Panc1 (cell line): Measurements from ENCODE around the gene IGF2R. TPM values are rescaled to one million over a fixed set of nuclear protein-coding genes. Genes with fewer than 3 reads are reported as not detected.

Experiments used
- ATAC-seq: fragments of 200-7000 bp; cut with Tn5 transposase; 2 replicates; pipeline ENCODE4 v1.9.1; 2020; ENCODE audit warnings: mild to moderate bottlenecking, moderate library complexity
- BruUV-seq: library from RNA; stranded (reverse); fragments of 400-500 nt; replicated peaks from 2 replicates; lab custom pipeline; 2021; lab: Mats Ljungman, UMichigan
- CTCF ChIA-PET: fragments of 300-600 bp; sonication (Branson Sonifier 250); formaldehyde crosslinking; loops from one replicate; lab custom pipeline; 2022; ENCODE audit warnings: antibody characterized with exemption; lab: Charles Lee
- POLR2A ChIA-PET: fragments of 300-600 bp; sonication (Branson Sonifier 250); formaldehyde crosslinking; loops from one replicate; lab custom pipeline; 2022; ENCODE audit warnings: antibody characterized with exemption; lab: Charles Lee
- DNase-seq: peaks from one replicate; pipeline ENCODE4 v3.0.0-alpha.2; 2010; ENCODE audit warnings: low read depth, low spot score
- H3K27ac ChIP-seq: 2 replicates; pipeline ENCODE4 v1.5.1; 2011; ENCODE audit warnings: mild to moderate bottlenecking, low read length, inconsistent platforms
- H3K27me3 ChIP-seq: fragments of 200-500 bp; sonication (Bioruptor generic); 2 replicates; pipeline ENCODE4 v1.6.0; 2014; ENCODE audit warnings: low read length, inconsistent platforms; ENCODE audit not compliant: control insufficient read depth, insufficient read depth
- H3K36me3 ChIP-seq: fragments of 200-500 bp; sonication (Bioruptor generic); 2 replicates; pipeline ENCODE4 v1.5.1; 2014; ENCODE audit warnings: inconsistent platforms, mild to moderate bottlenecking, low read length, moderate library complexity; ENCODE audit not compliant: control insufficient read depth, insufficient read depth
- H3K4me1 ChIP-seq: 2 replicates; pipeline ENCODE4 v1.5.1; 2011; ENCODE audit warnings: inconsistent platforms, mild to moderate bottlenecking, low read length, moderate library complexity; ENCODE audit not compliant: control insufficient read depth, insufficient read depth
- H3K4me3 ChIP-seq, 2 experiments: 2 replicates each; pipeline ENCODE4 v1.5.1; 2011 to 2012; ENCODE audit warnings: low read depth in 2 of 2, low read length in 2 of 2, mild to moderate bottlenecking in 2 of 2, inconsistent platforms in 1 of 2, moderate library complexity in 1 of 2
- H3K9me3 ChIP-seq: fragments of 200-500 bp; sonication (Bioruptor generic); 2 replicates; pipeline ENCODE4 v1.5.1; 2014; ENCODE audit warnings: low read depth, mild to moderate bottlenecking, inconsistent platforms, low read length, moderate library complexity; ENCODE audit not compliant: control insufficient read depth, insufficient read depth
- CTCF ChIP-seq: fragments of 450-650 bp; IDR thresholded peaks from 2 replicates; pipeline ENCODE4 v1.5.1; 2017; ENCODE audit warnings: mild to moderate bottlenecking
- POLR2AphosphoS5 ChIP-seq: IDR thresholded peaks from 2 replicates; pipeline ENCODE4 v1.6.1; 2012; ENCODE audit warnings: mild to moderate bottlenecking, low read depth, low read length, moderate library complexity
- REST ChIP-seq, 2 experiments: IDR thresholded peaks; 2 replicates each; pipeline ENCODE4 v1.6.1; 2011 to 2012; ENCODE audit warnings: low read depth in 2 of 2, control low read depth in 1 of 2, low read length in 1 of 2, mild to moderate bottlenecking in 1 of 2, moderate library complexity in 1 of 2; ENCODE audit not compliant: insufficient read depth in 1 of 2
- SIN3A ChIP-seq: IDR thresholded peaks from 2 replicates; pipeline ENCODE4 v1.6.1; 2012; ENCODE audit warnings: low read depth, mild to moderate bottlenecking, low read length, moderate library complexity, borderline replicate concordance; ENCODE audit not compliant: insufficient read depth
- TCF7L2 ChIP-seq: IDR thresholded peaks from 2 replicates; pipeline ENCODE4 v1.6.1; 2011; ENCODE audit warnings: mild to moderate bottlenecking, low read depth, low read length, inconsistent platforms
- in situ Hi-C: cut with HindIII; loops from 2 replicates; pipeline ENCODE4 v1.10.0; 2016; ENCODE audit warnings: low sequenced_read_pairs, low pct_unique_long_range_greater_than_20kb
- intact Hi-C: fragments of 100-400 bp; cut with micrococcal nuclease; formaldehyde crosslinking; loops from one replicate; pipeline ENCODE4 v1.10.0; 2022; ENCODE audit not compliant: unreplicated experiment
- total RNA-seq: library from RNA; stranded (reverse); gene quantifications from one replicate; pipeline ENCODE4 v1.2.1, GENCODE V29; 2021; ENCODE audit not compliant: unreplicated experiment

Gene IGF2R
- total RNA-seq, 1 experiment from 2014 or later = 163 TPM

DNA sequence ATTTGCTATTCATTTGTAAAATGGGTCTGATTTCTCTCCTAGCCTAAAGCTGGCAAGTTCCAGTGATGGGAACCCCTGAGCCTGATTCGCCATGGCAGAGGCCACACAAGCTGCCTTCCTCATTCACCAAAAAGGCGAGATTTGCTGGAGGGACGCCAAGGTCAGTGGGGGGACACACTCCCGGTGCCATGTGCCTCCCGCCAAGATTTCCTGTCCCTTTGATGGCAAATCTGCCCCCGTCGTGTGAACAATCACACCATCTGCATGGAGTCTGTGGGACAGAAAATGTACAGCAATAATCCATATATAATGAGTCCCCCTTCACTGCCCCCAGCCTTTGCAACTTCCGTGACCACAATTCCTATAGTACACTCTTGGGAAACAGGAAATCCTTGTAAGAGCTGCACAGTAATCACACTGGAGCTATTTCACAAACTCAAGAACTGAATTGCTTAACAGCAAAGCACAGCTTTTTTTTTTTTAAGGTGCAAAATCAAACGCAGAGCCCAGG, 15.7 kb upstream of the IGF2R start:
- no peak overlapping the region for H3K4me3 ChIP-seq
- no peaks in the 10 kb centered on the region for H3K36me3 ChIP-seq
- ChIA-PET CTCF (no interaction called here), POLR2A (interaction anchor here (0.7 kb wide), 1 partner anchor 791 kb away, joined by 4 read pairs; no protein-coding TSS in a partner anchor)
- in situ Hi-C loops = no loop called here
- H3K9me3 ChIP-seq = no peaks in the 10 kb centered on the region
- intact Hi-C loops = no loop called here
- BruUV-seq = no TSS peak
- ATAC-seq = no peak
- no peak for TF ChIP-seq TCF7L2
- TF ChIP-seq POLR2AphosphoS5 = no peak
- no peak for TF ChIP-seq CTCF
- TF ChIP-seq SIN3A = no peak
- TF ChIP-seq REST (IDR thresholded peaks at IDR 0.05; ENCODE audit: insufficient read depth in 1 of 2, low read depth in 2 of 2, low read length in 1 of 2) = no peak
- H3K27me3 ChIP-seq = no peaks in the 10 kb centered on the region; the same call in 1 of the 2 replicates
- no peaks in the 10 kb centered on the region for H3K4me1 ChIP-seq
- no peak for DNase-seq
- no peak overlapping the region for H3K27ac ChIP-seq

- TF ChIP-seq POLR2AphosphoS5 (no peak), TCF7L2 (no peak)
- POLR2A ChIA-PET = no interaction called here
- CTCF ChIA-PET = no interaction called here
- intact Hi-C loops (no loop called here), in situ Hi-C loops (no loop called here)
- DNase-seq = no peak
- no peak overlapping the region for H3K4me3 ChIP-seq
- H3K27ac ChIP-seq = no peak overlapping the region
- ATAC-seq = no peak
- H3K36me3 ChIP-seq = no peaks in the 10 kb centered on the region
- no peaks in the 10 kb centered on the region for H3K9me3 ChIP-seq
- no TSS peak for BruUV-seq
- H3K4me1 ChIP-seq = no peaks in the 10 kb centered on the region
- H3K27me3 ChIP-seq = no peaks in the 10 kb centered on the region
Observed at GRCh38 chr6:159955945-159956361, 12.9 kb upstream of the IGF2R start.

DNA sequence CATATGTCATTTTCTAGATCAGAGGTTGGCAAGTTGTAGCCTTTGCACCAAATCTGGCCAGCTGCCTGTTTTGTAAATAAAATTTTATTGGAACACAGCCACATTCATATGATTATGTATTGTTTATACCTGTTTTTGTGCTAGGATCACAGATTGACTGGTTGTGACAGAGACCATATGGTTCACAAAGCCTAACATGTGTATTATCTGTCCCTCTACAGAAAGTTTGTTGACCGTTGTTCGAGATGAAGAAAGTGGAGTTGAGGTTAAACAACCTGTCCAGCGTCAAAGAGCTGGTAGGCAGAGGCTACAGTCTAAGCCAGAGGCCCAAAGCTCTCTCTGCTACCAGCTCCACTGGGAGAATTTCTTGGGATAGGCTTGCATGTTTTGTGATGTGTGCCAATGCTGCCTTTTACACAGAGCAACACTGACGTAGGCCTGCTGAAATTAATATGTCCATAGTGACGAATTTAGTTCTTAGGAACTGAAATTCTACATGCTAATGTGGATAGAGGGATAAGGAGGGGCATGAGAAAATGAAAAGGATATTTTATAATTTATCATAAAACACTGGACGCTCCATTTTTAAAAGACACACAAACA, 11.7 kb upstream of the IGF2R start:
- POLR2A ChIA-PET = no interaction called here
- DNase-seq = no peak
- H3K4me1 ChIP-seq = no peaks in the 10 kb centered on the region
- H3K9me3 ChIP-seq = no peaks in the 10 kb centered on the region
- no peaks in the 10 kb centered on the region for H3K36me3 ChIP-seq
- no peak for ATAC-seq
- intact Hi-C loops = no loop called here
- no TSS peak for BruUV-seq
- TF ChIP-seq SIN3A = no peak
- CTCF ChIA-PET = no interaction called here
- no peak overlapping the region for H3K4me3 ChIP-seq
- H3K27me3 ChIP-seq = no peaks in the 10 kb centered on the region; the same call in 1 of the 2 replicates
- no peak overlapping the region for H3K27ac ChIP-seq
- in situ Hi-C loops = no loop called here
